Brain microvascular endothelial cell (primary cell): ENCODE data around the gene RGS5.

ENCODE experiments used
- DNase-seq: peaks from one replicate; pipeline ENCODE4 v3.0.0-alpha.2; 2020
- H3K27ac ChIP-seq: fragments of 250-450 bp; sonication (Bioruptor Pico); 2 replicates; pipeline ENCODE4 v1.5.1; 2020; ENCODE audit warnings: mild to moderate bottlenecking, moderate library complexity
- H3K27me3 ChIP-seq: fragments of 250-450 bp; sonication (Bioruptor Pico); replicated peaks from 2 replicates; pipeline ENCODE4 v1.5.1; 2020; ENCODE audit warnings: mild to moderate bottlenecking
- H3K36me3 ChIP-seq: fragments of 250-450 bp; sonication (Bioruptor Pico); replicated peaks from 2 replicates; pipeline ENCODE4 v1.5.1; 2020; ENCODE audit warnings: mild to moderate bottlenecking
- H3K4me3 ChIP-seq: 2 replicates; pipeline ENCODE4 v1.5.1; 2011; ENCODE audit warnings: low read depth, mild to moderate bottlenecking, control low read depth, low read length, moderate library complexity
- in situ Hi-C: cut with HindIII; loops from 2 replicates; pipeline ENCODE4 v1.10.0; 2017; ENCODE audit warnings: low sequenced_read_pairs, low pct_ligation_motif_present
- TF ChIP-seq, protein P1 (sequence below): IDR thresholded peaks from 2 replicates; pipeline ENCODE4 v1.5.1; 2011; ENCODE audit warnings: low read depth, mild to moderate bottlenecking, moderate library complexity, low read length, control low read depth, inconsistent platforms; ENCODE audit errors: missing control alignments

RGS5 gene

DNA sequence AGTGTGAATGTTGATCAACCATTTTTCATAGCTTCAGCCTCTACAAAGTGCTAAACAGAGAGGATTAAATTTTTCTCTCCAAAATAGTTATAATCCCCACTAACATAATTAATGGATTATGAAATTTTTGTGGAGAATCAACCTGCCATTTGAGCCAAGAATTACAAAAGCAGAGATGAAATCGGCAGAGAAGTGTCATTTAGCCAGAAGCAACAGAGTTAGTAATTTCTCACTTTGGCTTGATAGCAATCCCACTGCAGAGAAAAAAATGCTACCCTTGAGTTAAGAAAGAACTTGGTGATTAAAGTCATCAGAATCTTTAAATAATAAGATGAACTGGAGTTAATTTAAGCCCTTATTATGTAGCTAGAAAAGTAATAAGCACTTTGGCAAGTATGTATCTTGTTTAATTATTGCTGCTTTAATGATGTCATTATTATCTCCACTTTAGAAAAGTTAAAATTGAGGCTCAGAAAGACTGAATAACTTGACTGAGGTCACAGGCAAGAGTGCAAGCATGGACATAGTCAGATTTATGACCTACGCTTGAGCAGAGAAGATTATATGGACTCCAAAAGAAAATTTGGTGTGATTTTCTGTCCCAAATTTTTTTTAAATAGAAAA, 96.2 kb downstream of the RGS5 start:
- no peak for DNase-seq
- H3K27me3 ChIP-seq: no peaks in the 10 kb centered on the region
- no peaks in the 10 kb centered on the region for H3K36me3 ChIP-seq
- in situ Hi-C loops: no loop called here
- no peak overlapping the region for H3K4me3 ChIP-seq
- TF ChIP-seq, protein P1, sequence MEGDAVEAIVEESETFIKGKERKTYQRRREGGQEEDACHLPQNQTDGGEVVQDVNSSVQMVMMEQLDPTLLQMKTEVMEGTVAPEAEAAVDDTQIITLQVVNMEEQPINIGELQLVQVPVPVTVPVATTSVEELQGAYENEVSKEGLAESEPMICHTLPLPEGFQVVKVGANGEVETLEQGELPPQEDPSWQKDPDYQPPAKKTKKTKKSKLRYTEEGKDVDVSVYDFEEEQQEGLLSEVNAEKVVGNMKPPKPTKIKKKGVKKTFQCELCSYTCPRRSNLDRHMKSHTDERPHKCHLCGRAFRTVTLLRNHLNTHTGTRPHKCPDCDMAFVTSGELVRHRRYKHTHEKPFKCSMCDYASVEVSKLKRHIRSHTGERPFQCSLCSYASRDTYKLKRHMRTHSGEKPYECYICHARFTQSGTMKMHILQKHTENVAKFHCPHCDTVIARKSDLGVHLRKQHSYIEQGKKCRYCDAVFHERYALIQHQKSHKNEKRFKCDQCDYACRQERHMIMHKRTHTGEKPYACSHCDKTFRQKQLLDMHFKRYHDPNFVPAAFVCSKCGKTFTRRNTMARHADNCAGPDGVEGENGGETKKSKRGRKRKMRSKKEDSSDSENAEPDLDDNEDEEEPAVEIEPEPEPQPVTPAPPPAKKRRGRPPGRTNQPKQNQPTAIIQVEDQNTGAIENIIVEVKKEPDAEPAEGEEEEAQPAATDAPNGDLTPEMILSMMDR: no peak
- H3K27ac ChIP-seq: no peak overlapping the region

DNA sequence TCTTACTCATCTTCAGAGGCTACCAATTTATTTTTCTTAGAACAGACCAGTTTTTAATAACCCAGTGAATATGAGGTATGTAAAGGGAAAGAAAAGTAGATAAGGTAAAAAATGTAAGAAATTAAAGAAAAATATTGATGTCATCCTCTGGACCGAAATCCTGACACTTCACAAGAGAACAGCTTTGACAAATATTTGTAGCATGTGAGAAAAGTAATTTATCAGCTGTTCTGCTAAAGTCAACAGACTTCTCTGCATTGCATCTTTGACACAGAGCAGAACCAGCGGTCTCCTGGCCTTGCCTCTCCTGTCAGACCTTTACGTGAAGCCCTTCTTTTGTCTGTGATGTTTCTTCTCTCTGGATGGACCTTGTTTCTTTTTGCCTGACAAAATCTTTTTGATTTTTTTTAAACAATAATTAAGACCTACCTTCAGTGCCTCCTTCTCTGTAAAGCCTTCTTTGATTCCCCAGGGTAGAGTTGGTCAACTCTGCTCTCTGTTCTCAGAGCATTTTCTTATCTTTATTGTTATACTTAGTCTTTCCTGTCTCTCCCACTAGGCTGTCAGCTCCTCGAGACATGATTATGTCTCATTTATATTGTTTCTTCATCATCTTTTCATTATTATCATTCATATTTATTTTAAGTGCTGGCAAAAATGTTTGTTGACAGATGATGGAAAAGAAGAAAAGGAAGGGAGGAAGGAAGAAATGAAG, 98.2 kb downstream of the RGS5 start:
- TF ChIP-seq, protein P1: no peak
- no peak overlapping the region for H3K27ac ChIP-seq
- H3K27me3 ChIP-seq: no peaks in the 10 kb centered on the region
- no peaks in the 10 kb centered on the region for H3K36me3 ChIP-seq
- no peak overlapping the region for H3K4me3 ChIP-seq
- in situ Hi-C loops: no loop called here
- no peak for DNase-seq

DNA sequence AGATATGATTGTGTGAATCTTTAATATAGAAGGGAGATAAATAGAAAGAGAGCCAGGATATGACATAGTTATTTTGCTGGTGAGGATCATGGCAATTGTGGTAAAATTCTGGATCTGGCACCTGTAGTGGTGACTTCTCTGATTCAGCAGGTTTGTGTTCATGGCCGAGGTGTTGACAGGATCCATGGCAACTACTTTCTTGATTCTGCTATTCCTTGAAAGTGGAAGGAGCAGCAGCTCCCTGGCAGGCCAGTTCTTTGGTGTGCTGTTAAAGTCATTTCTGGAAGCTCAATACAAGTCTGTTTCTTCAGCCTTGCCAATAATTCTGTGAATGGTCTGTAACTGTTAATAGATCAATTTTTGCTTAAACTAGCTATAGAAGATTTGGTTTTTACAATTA, 100.1 kb downstream of the RGS5 start:
- TF ChIP-seq, protein P1: no peak
- H3K4me3 ChIP-seq: no peak overlapping the region
- H3K36me3 ChIP-seq: no peaks in the 10 kb centered on the region
- no peak for DNase-seq
- no peak overlapping the region for H3K27ac ChIP-seq
- in situ Hi-C loops: no loop called here
- no peaks in the 10 kb centered on the region for H3K27me3 ChIP-seq

DNA sequence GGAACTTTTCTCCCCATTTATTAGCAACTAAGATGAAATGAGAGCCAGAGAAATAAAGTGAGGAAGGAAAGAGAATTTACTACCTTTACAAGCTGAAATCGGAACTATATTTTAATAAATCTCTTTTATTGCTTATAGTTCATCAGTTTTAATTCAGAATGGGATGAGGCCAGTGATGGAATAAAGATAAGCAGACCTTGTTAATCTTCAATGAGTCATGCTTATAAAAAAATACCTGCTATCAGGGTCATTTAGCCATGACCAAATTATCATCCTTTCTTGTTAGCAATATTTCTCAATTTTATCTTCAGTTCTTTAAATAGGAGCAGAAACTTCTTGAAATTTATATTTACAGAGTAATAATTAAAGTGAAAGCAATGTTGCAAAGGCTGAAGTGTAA, 107.5 kb downstream of the RGS5 start:
- no peak for DNase-seq
- Histone ChIP-seq H3K27me3 (no peaks in the 10 kb centered on the region), H3K27ac (no peak overlapping the region), H3K36me3 (no peaks in the 10 kb centered on the region), H3K4me3 (no peak overlapping the region)
- TF ChIP-seq, protein P1: no peak
- in situ Hi-C loops: no loop called here

DNA sequence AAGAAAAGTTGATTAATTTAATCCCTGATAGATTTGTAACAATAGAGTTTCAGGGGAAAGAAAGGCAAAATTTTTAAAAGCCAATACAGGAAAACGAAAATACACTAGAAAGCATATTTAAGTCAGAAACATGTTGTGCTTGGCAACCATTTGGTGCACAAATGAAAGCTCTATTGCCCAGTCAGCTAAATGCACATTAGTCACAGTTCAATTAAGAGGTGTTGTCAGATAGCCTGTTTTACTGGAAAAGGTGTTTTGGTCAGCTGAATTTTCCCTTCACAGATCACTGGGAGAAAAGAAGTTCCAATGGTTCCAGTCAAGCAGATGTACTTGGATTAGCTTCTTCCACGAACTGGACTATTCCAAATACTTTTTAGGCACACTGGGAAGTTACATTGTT, 108.1 kb downstream of the RGS5 start:
- Histone ChIP-seq H3K27ac (no peak overlapping the region), H3K27me3 (no peaks in the 10 kb centered on the region), H3K36me3 (no peaks in the 10 kb centered on the region), H3K4me3 (no peak overlapping the region)
- TF ChIP-seq, protein P1: no peak
- DNase-seq: no peak
- in situ Hi-C loops: no loop called here
